ENCODE results near the gene INHBC.

INHBC gene

GRCh38 chr12:57454566-57455373, 20.2 kb downstream of the INHBC start, which contains the start of gene INHBE:
TSS of gene INHBE (plus strand) at chr12:57455307. CDS start at chr12:57455537, 230 bp downstream.
- DNase-seq: no peak

GRCh38 chr12:57455374-57456144, 21.0 kb downstream of the INHBC start:
- no peak for DNase-seq

- DNase-seq: peak; percentile 60
Observed at GRCh38 chr12:57456145-57456700, 21.6 kb downstream of the INHBC start.

GRCh38 chr12:57456737-57457490, 22.3 kb downstream of the INHBC start:
- DNase-seq: no peak

- no peak for DNase-seq
Observed at GRCh38 chr12:57458665-57459054, 24.1 kb downstream of the INHBC start.

GRCh38 chr12:57459055-57459749, 24.6 kb downstream of the INHBC start:
- peak; percentile 93 for DNase-seq

- no peak for DNase-seq
Observed at GRCh38 chr12:57459750-57460467, 25.3 kb downstream of the INHBC start, which contains the start of gene GLI1. TSS of gene GLI1 (plus strand) at chr12:57459785. CDS start at chr12:57463692, 3,907 bp downstream.

- DNase-seq: no peak
Observed at GRCh38 chr12:57460468-57460784, 25.8 kb downstream of the INHBC start.

GRCh38 chr12:57460841-57461275, 26.3 kb downstream of the INHBC start:
- DNase-seq: no peak

- no peak for DNase-seq
Observed at GRCh38 chr12:57461276-57461916, 26.8 kb downstream of the INHBC start.

GRCh38 chr12:57461917-57462250, 27.3 kb downstream of the INHBC start:
- no peak for DNase-seq

- DNase-seq: peak; percentile 91
Observed at GRCh38 chr12:57462251-57462911, 27.8 kb downstream of the INHBC start.

GRCh38 chr12:57462912-57463253, 28.3 kb downstream of the INHBC start:
- no peak for DNase-seq

GRCh38 chr12:57464569-57464968, 30.0 kb downstream of the INHBC start:
- DNase-seq: no peak

GRCh38 chr12:57465030-57465746, 30.6 kb downstream of the INHBC start:
- no peak for DNase-seq

- DNase-seq: no peak
Observed at GRCh38 chr12:57465747-57466505, 31.3 kb downstream of the INHBC start.

- no peak for DNase-seq
Observed at GRCh38 chr12:57467212-57467874, 32.8 kb downstream of the INHBC start.

- DNase-seq: no peak
Observed at GRCh38 chr12:57467915-57468314, 33.3 kb downstream of the INHBC start.

Data from NCI-H748 treated with DMSO at 0.1 percent for 48 hours (cell line).